Cardiac muscle cell (in vitro differentiated cells and primary cell): ENCODE measurements around the gene CRISP2. TPM values are rescaled to one million over a fixed set of nuclear protein-coding genes. Genes with fewer than 3 reads are reported as not detected.

Experiments
- DNase-seq, 2 donors: peaks; one replicate each; pipeline versions ENCODE4 v3.0.0 to v3.0.0-alpha.2; 2010 to 2017; ENCODE audit warnings: low read depth in 1 of 2, low spot score in 1 of 2
- H3K27ac ChIP-seq: fragments of 200-600 bp; sonication (generic); 2 replicates; pipeline ENCODE4 v1.5.1; 2016
- H3K27me3 ChIP-seq: fragments of 200-600 bp; sonication (generic); 2 replicates; pipeline ENCODE4 v1.6.0; 2016; ENCODE audit warnings: control low read depth
- H3K36me3 ChIP-seq: fragments of 200-600 bp; sonication (generic); 2 replicates; pipeline ENCODE4 v1.5.1; 2016; ENCODE audit warnings: control low read depth
- H3K4me1 ChIP-seq: fragments of 200-600 bp; sonication (generic); 2 replicates; pipeline ENCODE4 v1.8.1; 2017; ENCODE audit warnings: low read depth, mild to moderate bottlenecking, mixed run types
- H3K4me3 ChIP-seq: fragments of 200-600 bp; sonication (generic); 2 replicates; pipeline ENCODE4 v1.5.1; 2016; ENCODE audit warnings: mild to moderate bottlenecking
- H3K9me3 ChIP-seq: fragments of 200-600 bp; sonication (generic); 2 replicates; pipeline ENCODE4 v1.5.1; 2017; ENCODE audit warnings: low read depth, mild to moderate bottlenecking, control low read depth
- CTCF ChIP-seq: IDR thresholded peaks from 2 replicates; pipeline ENCODE4 v1.5.1; 2012; ENCODE audit warnings: low read depth, mild to moderate bottlenecking, low read length
- polyA plus RNA-seq: library from polyadenylated mRNA; unstranded; fragments of >200 nt; fragmentation: Nextera tagmentation; extraction: Ambion mirVana; gene quantifications from 2 replicates; pipeline ENCODE4 v1.2.1, GENCODE V29; 2016
- total RNA-seq: library from RNA; depleted of rRNA; stranded (reverse); fragments of >200 nt; gene quantifications from 2 replicates; pipeline ENCODE4 v1.2.3, GENCODE V29; 2016

Gene CRISP2
- total and polyA plus RNA-seq, 2 experiments from 2014 or later, result not detected

GRCh38 chr6:49647476-49647875 is 65.9 kb downstream of the CRISP2 start:
- DNase-seq, result no peak
- TF ChIP-seq CTCF, result no peak
- no peaks in the 10 kb centered on the region for H3K4me1 ChIP-seq
- H3K36me3 ChIP-seq, result no peaks in the 10 kb centered on the region
- H3K9me3 ChIP-seq, result no peaks in the 10 kb centered on the region
- H3K4me3 ChIP-seq, result no peak overlapping the region
- H3K27ac ChIP-seq, result no peak overlapping the region
- H3K27me3 ChIP-seq, result no peaks in the 10 kb centered on the region

GRCh38 chr6:49646942-49647341 is 66.4 kb downstream of the CRISP2 start:
- Histone ChIP-seq H3K27me3 (no peaks in the 10 kb centered on the region), H3K4me1 (no peaks in the 10 kb centered on the region), H3K9me3 (no peaks in the 10 kb centered on the region), H3K27ac (no peak overlapping the region), H3K4me3 (no peak overlapping the region), H3K36me3 (no peaks in the 10 kb centered on the region)
- no peak for DNase-seq
- no peak for TF ChIP-seq CTCF

GRCh38 chr6:49646130-49646824 is 67.1 kb downstream of the CRISP2 start:
- H3K27me3 ChIP-seq, result no peaks in the 10 kb centered on the region
- TF ChIP-seq CTCF, result no peak
- no peaks in the 10 kb centered on the region for H3K9me3 ChIP-seq
- H3K27ac ChIP-seq, result no peak overlapping the region
- no peaks in the 10 kb centered on the region for H3K36me3 ChIP-seq
- no peak for DNase-seq
- H3K4me3 ChIP-seq, result no peak overlapping the region
- no peaks in the 10 kb centered on the region for H3K4me1 ChIP-seq

GRCh38 chr6:49645139-49645538 is 68.2 kb downstream of the CRISP2 start:
- no peak for TF ChIP-seq CTCF
- Histone ChIP-seq H3K4me1 (no peaks in the 10 kb centered on the region), H3K27ac (no peak overlapping the region), H3K27me3 (no peaks in the 10 kb centered on the region), H3K4me3 (no peak overlapping the region), H3K36me3 (no peaks in the 10 kb centered on the region), H3K9me3 (no peaks in the 10 kb centered on the region)
- no peak for DNase-seq

Other genes starting within 250 kb of the CRISP2 start
- gene GLYATL3, start 213.6 kb downstream of the CRISP2 start, total RNA-seq, result not detected in 2 replicates
- not detected in 2 replicates for gene GLYATL3, start 213.6 kb downstream of the CRISP2 start, polyA plus RNA-seq
- 0.54 TPM in 1 of 2 replicates, not detected in the other for gene C6orf141, start 162.9 kb downstream of the CRISP2 start, total RNA-seq
- 0.67 and 0.98 TPM in 2 replicates for gene C6orf141, start 162.9 kb downstream of the CRISP2 start, polyA plus RNA-seq
- not detected in 2 replicates for gene RHAG, start 76.7 kb downstream of the CRISP2 start, total RNA-seq
- not detected in 2 replicates for gene RHAG, start 76.7 kb downstream of the CRISP2 start, polyA plus RNA-seq
- not detected in 2 replicates for gene CRISP3, start 30.8 kb upstream of the CRISP2 start, total RNA-seq
- gene CRISP3, start 30.8 kb upstream of the CRISP2 start, polyA plus RNA-seq, result not detected in 2 replicates
- gene PGK2, start 73.7 kb upstream of the CRISP2 start, total RNA-seq, result not detected in 2 replicates
- gene PGK2, start 73.7 kb upstream of the CRISP2 start, polyA plus RNA-seq, result not detected in 2 replicates
- not detected in 2 replicates for gene CRISP1, start 153.0 kb upstream of the CRISP2 start, total RNA-seq
- gene CRISP1, start 153.0 kb upstream of the CRISP2 start, polyA plus RNA-seq, result not detected in 2 replicates